H1 (cell line): Measurements from ENCODE around the gene MYL3. TPM values are rescaled to one million over a fixed set of nuclear protein-coding genes. Genes with fewer than 3 reads are reported as not detected.

ENCODE experiments used
- CTCF ChIA-PET: fragments of 300-600 bp; sonication (Branson Sonifier 250); formaldehyde crosslinking; loops from one replicate; lab custom pipeline; 2021; ENCODE audit not compliant: partially characterized antibody; lab: Charles Lee
- POLR2A ChIA-PET: fragments of 300-600 bp; sonication (Branson Sonifier 250); formaldehyde crosslinking; loops from one replicate; lab custom pipeline; 2021; ENCODE audit warnings: inconsistent platforms; ENCODE audit not compliant: partially characterized antibody; lab: Charles Lee
- DNase-seq, 2 experiments: peaks; one replicate each; pipeline versions ENCODE4 v3.0.0 to v3.0.0-alpha.2; 2010 to 2022; ENCODE audit warnings: low spot score in 2 of 2, low read depth in 1 of 2, mixed read lengths in 1 of 2
- FAIRE-seq: peaks from 2 replicates; lab custom pipeline; 2011; peaks lifted over from hg19 to GRCh38; lab: Jason Lieb, UNC
- H2AFZ ChIP-seq: 2 replicates; pipeline ENCODE4 v1.8.1; 2012; ENCODE audit warnings: low read length, inconsistent platforms
- H2AK5ac ChIP-seq: 2 replicates; pipeline ENCODE4 v1.6.1; 2013; ENCODE audit warnings: low read depth, low read length
- H2BK120ac ChIP-seq: replicated peaks from 2 replicates; pipeline ENCODE3; 2013; ENCODE audit warnings: low read depth, low read length, inconsistent platforms
- H2BK12ac ChIP-seq: 2 replicates; pipeline ENCODE4 v1.6.1; 2013; ENCODE audit warnings: low read depth, low read length
- H2BK15ac ChIP-seq: 2 replicates; pipeline ENCODE4 v1.6.1; 2013; ENCODE audit warnings: low read length
- H2BK20ac ChIP-seq: 2 replicates; pipeline ENCODE4 v1.6.1; 2013; ENCODE audit warnings: low read length
- H2BK5ac ChIP-seq: 2 replicates; pipeline ENCODE4 v1.6.1; 2013; ENCODE audit warnings: low read depth, low read length
- H3K14ac ChIP-seq: 2 replicates; pipeline ENCODE4 v1.6.1; 2013; ENCODE audit warnings: inconsistent platforms; ENCODE audit not compliant: insufficient read length
- H3K18ac ChIP-seq: 2 replicates; pipeline ENCODE4 v1.6.1; 2013; ENCODE audit warnings: low read length; ENCODE audit errors: extremely low read depth
- H3K23ac ChIP-seq: 2 replicates; pipeline ENCODE4 v1.6.1; 2013; ENCODE audit warnings: inconsistent platforms; ENCODE audit not compliant: insufficient read length
- H3K23me2 ChIP-seq: 2 replicates; pipeline ENCODE4 v1.6.1; 2013; ENCODE audit warnings: low read depth, low read length
- H3K27ac ChIP-seq: 2 replicates; pipeline ENCODE4 v1.6.1; 2011; ENCODE audit warnings: low read depth, low read length, inconsistent platforms
- H3K27me3 ChIP-seq, 4 experiments: replicated peaks in 1 of 4; 1 replicate in 1 of 4; 2 replicates in 3 of 4; pipeline versions ENCODE4 v1.6.1 to v1.8.1; 2011 to 2013; ENCODE audit warnings: low read length in 3 of 4, mild to moderate bottlenecking in 3 of 4, inconsistent platforms in 2 of 4, mixed read lengths in 2 of 4, moderate library complexity in 1 of 4; ENCODE audit not compliant: control insufficient read depth in 3 of 4, insufficient read depth in 3 of 4; ENCODE audit errors: extremely low read depth in 1 of 4
- H3K36me3 ChIP-seq, 4 experiments: 2 replicates each; pipeline versions ENCODE4 v1.6.1 to v1.8.1; 2011 to 2013; ENCODE audit warnings: mild to moderate bottlenecking in 4 of 4, low read length in 3 of 4, moderate library complexity in 2 of 4, control low read depth in 1 of 4, inconsistent platforms in 1 of 4; ENCODE audit not compliant: insufficient read depth in 4 of 4, control insufficient read depth in 2 of 4
- H3K4ac ChIP-seq: replicated peaks from 2 replicates; pipeline ENCODE3; 2013; ENCODE audit warnings: low read length, low read depth, mixed read lengths, inconsistent platforms; ENCODE audit not compliant: insufficient read length
- H3K4me1 ChIP-seq, 4 experiments: replicated peaks in 1 of 4; 1 replicate in 1 of 4; 2 replicates in 3 of 4; pipeline versions ENCODE4 v1.6.1 to v1.8.1; 2011 to 2013; ENCODE audit warnings: low read length in 3 of 4, inconsistent platforms in 2 of 4, mixed read lengths in 1 of 4; ENCODE audit not compliant: insufficient read depth in 4 of 4, control insufficient read depth in 3 of 4
- H3K4me2 ChIP-seq, 2 experiments: 2 replicates each; pipeline versions ENCODE4 v1.6.1 to v1.8.1; 2011 to 2013; ENCODE audit warnings: low read depth in 2 of 2, low read length in 2 of 2, control low read depth in 1 of 2, inconsistent platforms in 1 of 2, mild to moderate bottlenecking in 1 of 2; ENCODE audit not compliant: insufficient read depth in 1 of 2
- H3K4me3 ChIP-seq, 4 experiments: fragments of 200-600, 300-600 bp in 1 of 4; sonication (generic), shearing (Covaris generic), sonication (Bioruptor Twin) in 1 of 4; 2 replicates each; pipeline versions ENCODE4 v1.5.1 to v1.8.1; 2011 to 2016; ENCODE audit warnings: low read length in 4 of 4, low read depth in 3 of 4, control low read depth in 2 of 4, inconsistent platforms in 2 of 4, mild to moderate bottlenecking in 2 of 4, mixed read lengths in 1 of 4, moderate library complexity in 1 of 4; ENCODE audit not compliant: insufficient read depth in 2 of 4; ENCODE audit errors: extremely low read depth in 1 of 4
- H3K56ac ChIP-seq: replicated peaks from 2 replicates; pipeline ENCODE3; 2013; ENCODE audit warnings: low read depth, mild to moderate bottlenecking, mixed read lengths, low read length, inconsistent platforms; ENCODE audit not compliant: insufficient read length
- H3K79me1 ChIP-seq: 2 replicates; pipeline ENCODE4 v1.6.1; 2013; ENCODE audit warnings: low read depth, low read length, control low read depth
- H3K79me2 ChIP-seq, 2 experiments: 2 replicates each; pipeline versions ENCODE4 v1.6.1 to v1.8.1; 2012 to 2013; ENCODE audit warnings: low read length in 2 of 2, mild to moderate bottlenecking in 2 of 2, inconsistent platforms in 1 of 2; ENCODE audit not compliant: insufficient read depth in 2 of 2, control insufficient read depth in 1 of 2
- H3K9ac ChIP-seq, 4 experiments: replicated peaks in 1 of 4; 1 replicate in 1 of 4; 2 replicates in 3 of 4; pipeline versions ENCODE4 v1.6.1 to v1.8.1; 2011 to 2013; ENCODE audit warnings: low read depth in 3 of 4, low read length in 3 of 4, control low read depth in 2 of 4, mild to moderate bottlenecking in 2 of 4, moderate library complexity in 2 of 4, inconsistent platforms in 1 of 4; ENCODE audit errors: extremely low read depth in 1 of 4
- H3K9me3 ChIP-seq, 2 experiments: 2 replicates each; pipeline versions ENCODE4 v1.6.1 to v1.8.1; 2012 to 2013; ENCODE audit warnings: mild to moderate bottlenecking in 2 of 2, moderate library complexity in 2 of 2, control low read depth in 1 of 2, inconsistent platforms in 1 of 2, low read depth in 1 of 2, low read length in 1 of 2, mixed read lengths in 1 of 2; ENCODE audit not compliant: insufficient read depth in 2 of 2
- H4K20me1 ChIP-seq, 2 experiments: replicated peaks in 1 of 2; 2 replicates each; pipeline versions ENCODE3 to v1.8.1; 2011 to 2013; ENCODE audit warnings: inconsistent platforms in 2 of 2, low read length in 2 of 2, mild to moderate bottlenecking in 1 of 2; ENCODE audit not compliant: insufficient read depth in 2 of 2, control insufficient read depth in 1 of 2
- H4K5ac ChIP-seq: 2 replicates; pipeline ENCODE4 v1.6.1; 2013; ENCODE audit warnings: low read length, low read depth, mixed read lengths, inconsistent platforms; ENCODE audit not compliant: insufficient read length
- H4K8ac ChIP-seq: 2 replicates; pipeline ENCODE4 v1.8.0; 2013; ENCODE audit warnings: mild to moderate bottlenecking, moderate library complexity, low read length, inconsistent platforms; ENCODE audit not compliant: insufficient read depth; ENCODE audit errors: extremely low read depth
- H4K91ac ChIP-seq: replicated peaks from 2 replicates; pipeline ENCODE3; 2013; ENCODE audit warnings: low read length, mixed read lengths, inconsistent platforms; ENCODE audit not compliant: insufficient read length
- CBX8 ChIP-seq: fragments of 300-800, 300-1000 bp; sonication (generic); IDR thresholded peaks from 2 replicates; pipeline ENCODE4 v1.7.1; 2016; ENCODE audit warnings: low read depth, low read length, borderline replicate concordance
- GABPA ChIP-seq: IDR thresholded peaks from 2 replicates; pipeline ENCODE4 v1.6.1; 2011; ENCODE audit warnings: mild to moderate bottlenecking, low read length, moderate library complexity, borderline replicate concordance; ENCODE audit not compliant: insufficient read depth
- HDAC2 ChIP-seq, 2 experiments: fragments of 300-600 bp in 1 of 2; sonication (generic) in 1 of 2; IDR thresholded peaks; 2 replicates each; pipeline ENCODE4 v1.6.1; 2011 to 2012; ENCODE audit warnings: low read depth in 2 of 2, low read length in 2 of 2, mild to moderate bottlenecking in 2 of 2, moderate library complexity in 2 of 2, borderline replicate concordance in 1 of 2, inconsistent platforms in 1 of 2
- HDAC6 ChIP-seq: IDR thresholded peaks from one replicate; pipeline ENCODE4 v1.7.1; 2012; ENCODE audit warnings: low read depth, mild to moderate bottlenecking, inconsistent platforms, low read length, moderate library complexity
- JUN ChIP-seq: IDR thresholded peaks from 2 replicates; pipeline ENCODE4 v1.6.1; 2011; ENCODE audit warnings: low read depth, mild to moderate bottlenecking, improper control_type of control experiment, low read length
- KDM5A ChIP-seq: fragments of 200-600 bp; IDR thresholded peaks from 2 replicates; pipeline ENCODE4 v1.7.1; 2012; ENCODE audit warnings: mild to moderate bottlenecking, low read length, inconsistent platforms, mixed read lengths
- SIRT6 ChIP-seq: IDR thresholded peaks from one replicate; pipeline ENCODE4 v1.7.1; 2012; ENCODE audit warnings: low read length, inconsistent platforms
- SP1 ChIP-seq: IDR thresholded peaks from 2 replicates; pipeline ENCODE4 v1.6.1; 2011; ENCODE audit warnings: low read depth, low read length
- SRF ChIP-seq: IDR thresholded peaks from 2 replicates; pipeline ENCODE4 v1.6.1; 2011; ENCODE audit warnings: mild to moderate bottlenecking, low read depth, low read length, moderate library complexity
- WGBS, 2 experiments: shearing (Covaris generic) in 1 of 2; methylation state at CpG; one replicate each; pipeline versions ENCODE4 v1.1.6 to v1.1.7; 2013 to 2015; ENCODE audit warnings: low lambda C conversion rate in 2 of 2, mixed read lengths in 2 of 2, inconsistent platforms in 1 of 2, low coverage in 1 of 2, missing lambda C conversion rate in 1 of 2; ENCODE audit not compliant: insufficient replicate concordance in 2 of 2, insufficient coverage in 1 of 2, insufficient read length in 1 of 2; ENCODE audit errors: extremely low coverage in 1 of 2, missing lambda C conversion rate in 1 of 2; 5-methylcytosine and 5-hydroxymethylcytosine counted together
- polyA plus RNA-seq, 7 experiments: library from polyadenylated mRNA; depleted of rRNA in 3 of 7; stranded (reverse) in 5 of 7; unstranded in 2 of 7; fragments of >200 nt in 5 of 7; fragments of 200-250 nt in 2 of 7; gene quantifications; 1 replicate in 5 of 7; 2 replicates in 1 of 7; 4 replicates in 1 of 7; pipeline versions ENCODE4 v1.2.1 to v1.2.3, GENCODE V29; 2011 to 2013; ENCODE audit warnings: missing spikeins in 2 of 7, mixed read lengths in 2 of 7
- total RNA-seq: library from RNA; stranded (reverse); fragmentation: NEBNext Ultra II Directional; extraction: Animal tissue kit (Norgen Biotek cat#: 25700); gene quantifications from 2 replicates; pipeline ENCODE4 v1.2.1, GENCODE V29; 2021

The MYL3 gene
- total and polyA plus RNA-seq, 2 of the 8 experiments (the other 6 are each of a cell fraction or from before 2014, with no cell fraction given): 0.06 TPM; not detected in 1

DNA sequence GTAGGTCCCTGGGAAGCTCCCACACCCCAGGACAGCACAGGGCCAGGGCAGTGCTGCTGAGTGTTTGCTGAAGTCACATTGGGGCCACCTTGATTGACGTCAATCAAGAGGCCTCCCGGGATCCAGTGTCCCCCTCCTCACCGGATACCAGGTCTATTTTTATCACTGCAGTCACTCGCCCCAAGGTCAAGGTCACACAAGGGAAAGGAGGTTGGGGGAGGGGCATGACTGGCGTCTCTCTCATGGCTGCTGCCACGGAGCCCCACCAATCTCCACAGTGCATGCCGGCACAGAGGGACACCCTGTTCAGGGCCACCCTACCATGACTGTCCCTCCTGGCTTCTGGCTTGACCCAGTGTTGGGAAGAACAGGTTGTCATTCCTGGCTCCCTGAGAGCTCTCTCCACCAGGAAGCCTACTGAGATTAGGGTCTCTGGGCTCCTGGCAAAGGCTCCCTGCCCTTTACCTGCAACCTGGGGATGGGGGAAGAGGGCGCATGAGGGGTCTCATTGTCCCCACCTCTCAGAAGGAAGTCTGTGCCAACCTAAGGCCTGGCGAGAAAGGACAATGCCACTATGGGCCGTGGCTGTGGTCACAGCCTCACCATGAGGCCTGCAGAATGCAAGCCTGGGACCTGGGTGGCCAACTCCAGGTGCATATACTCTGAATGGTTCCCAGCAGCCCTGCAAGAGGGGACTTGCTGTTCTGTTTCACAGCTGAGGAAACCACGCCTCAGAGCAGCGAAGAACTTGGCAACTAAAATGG lies 1.5 kb downstream of the MYL3 start:
- ChIA-PET CTCF (interaction anchor here (1.0 to 3.4 kb wide), 7 partner anchors 10 to 154 kb away, joined by 3 to 17 read pairs (median 5); no protein-coding TSS in a partner anchor), POLR2A (interaction anchor here (1.4 to 1.5 kb wide), 2 partner anchors 11 to 16 kb away, joined by 3 to 5 read pairs; no protein-coding TSS in a partner anchor)
- FAIRE-seq: no peak
- Histone ChIP-seq H3K9me3 (no peaks in the 10 kb centered on the region), H3K4me1 (no peaks in the 10 kb centered on the region; a peak in 2 of 7 replicates), H3K9ac (no peak overlapping the region), H4K20me1 (no peaks in the 10 kb centered on the region), H2BK12ac (no peak overlapping the region), H3K23ac (no peak overlapping the region), H4K91ac (no peak overlapping the region), H3K79me2 (no peaks in the 10 kb centered on the region), H2BK5ac (no peak overlapping the region), H4K5ac (no peak overlapping the region), H3K23me2 (no peaks in the 10 kb centered on the region), H2BK20ac (no peak overlapping the region), H3K18ac (no peak overlapping the region), H4K8ac (peak overlapping the region; percentile 9; the same call in 1 of the 2 replicates), H2BK120ac (no peak overlapping the region), H2AFZ (no peak overlapping the region), H2BK15ac (no peak overlapping the region), H3K4me2 (no peak overlapping the region), H3K27me3 (peaks cover 0 to 6% (median 2%) of the 10 kb centered on the region in 4 experiments; a peak in 3 of 7 replicates), H3K4me3 (no peak overlapping the region), H3K14ac (no peak overlapping the region), H3K36me3 (no peaks in the 10 kb centered on the region), H3K79me1 (no peaks in the 10 kb centered on the region), H3K56ac (no peak overlapping the region), H3K27ac (no peak overlapping the region), H2AK5ac (no peak overlapping the region), H3K4ac (no peak overlapping the region)
- TF ChIP-seq JUN (no peak), HDAC6 (no peak), KDM5A (no peak), SIRT6 (no peak), CBX8 (no peak), SRF (no peak), SP1 (no peak), HDAC2 (IDR thresholded peaks at IDR 0.05; ENCODE audit: borderline replicate concordance in 1 of 2, low read depth in 2 of 2, low read length in 2 of 2) (no peak), GABPA (no peak)
- DNase-seq: no peak
- 82% methylated on average over 10 of the region's 12 CpGs; no CpG with 5 or more reads in 1 of the 2 experiments for WGBS, 2 experiments
